ENCODE data around the gene TMEM42. TPM values are rescaled to one million over a fixed set of nuclear protein-coding genes. Genes with fewer than 3 reads are reported as not detected.
"Not testable (repeated sequence)": the region's sequence is repeated elsewhere in the genome, so short reads cannot be mapped to it uniquely, and the experiment has no call there.

The TMEM42 gene
- total RNA-seq, 4 donors from 2014 or later = 6.5 to 15.2 (median 10.8) TPM

DNA sequence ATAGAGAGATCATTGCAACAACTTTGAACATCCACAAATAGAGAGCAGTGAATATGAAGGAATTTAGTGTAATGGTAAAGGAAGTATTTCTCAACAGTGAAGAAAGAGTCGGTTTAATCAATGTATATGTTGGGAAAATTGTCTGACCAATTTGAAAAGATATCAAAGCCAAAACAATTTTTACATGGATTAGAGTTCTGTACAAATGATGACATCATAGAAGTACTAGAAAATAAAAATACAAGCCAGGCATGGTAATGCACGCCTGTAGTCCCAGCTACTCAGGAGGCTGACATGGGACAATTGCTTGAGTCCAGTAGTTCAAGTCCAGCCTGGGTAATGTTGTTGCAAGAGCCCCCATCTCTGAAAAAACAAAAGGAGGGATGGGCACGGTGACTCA is 26.0 kb upstream of the TMEM42 start:
- peaks cover 0 to 3% (median 0%) of the 10 kb centered on the region in 4 donors for H3K36me3 ChIP-seq
- TF ChIP-seq POLR2A (IDR thresholded peaks at IDR 0.05; ENCODE audit: low read depth) (no peak), POLR2AphosphoS5 (IDR thresholded peaks at IDR 0.05) (no peak), EP300 (IDR thresholded peaks at IDR 0.05) (no peak)
- TF ChIP-seq, protein P1, sequence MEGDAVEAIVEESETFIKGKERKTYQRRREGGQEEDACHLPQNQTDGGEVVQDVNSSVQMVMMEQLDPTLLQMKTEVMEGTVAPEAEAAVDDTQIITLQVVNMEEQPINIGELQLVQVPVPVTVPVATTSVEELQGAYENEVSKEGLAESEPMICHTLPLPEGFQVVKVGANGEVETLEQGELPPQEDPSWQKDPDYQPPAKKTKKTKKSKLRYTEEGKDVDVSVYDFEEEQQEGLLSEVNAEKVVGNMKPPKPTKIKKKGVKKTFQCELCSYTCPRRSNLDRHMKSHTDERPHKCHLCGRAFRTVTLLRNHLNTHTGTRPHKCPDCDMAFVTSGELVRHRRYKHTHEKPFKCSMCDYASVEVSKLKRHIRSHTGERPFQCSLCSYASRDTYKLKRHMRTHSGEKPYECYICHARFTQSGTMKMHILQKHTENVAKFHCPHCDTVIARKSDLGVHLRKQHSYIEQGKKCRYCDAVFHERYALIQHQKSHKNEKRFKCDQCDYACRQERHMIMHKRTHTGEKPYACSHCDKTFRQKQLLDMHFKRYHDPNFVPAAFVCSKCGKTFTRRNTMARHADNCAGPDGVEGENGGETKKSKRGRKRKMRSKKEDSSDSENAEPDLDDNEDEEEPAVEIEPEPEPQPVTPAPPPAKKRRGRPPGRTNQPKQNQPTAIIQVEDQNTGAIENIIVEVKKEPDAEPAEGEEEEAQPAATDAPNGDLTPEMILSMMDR (IDR thresholded peaks at IDR 0.05) = no peak
- intact Hi-C loops (cut with DNase I) = no loop called here
- no peak for DNase-seq (ENCODE audit: extremely low spot score)
- H3K4me1 ChIP-seq = no peaks in the 10 kb centered on the region
- no peak overlapping the region for H3K27ac ChIP-seq (replicated peaks in 1 of 4)
- H3K27me3 ChIP-seq = no peaks in the 10 kb centered on the region
- H3K9me3 ChIP-seq = no peaks in the 10 kb centered on the region
- no peak overlapping the region for H3K4me3 ChIP-seq
- WGBS = 97% methylated on average over 3 of the region's 3 CpGs

DNA sequence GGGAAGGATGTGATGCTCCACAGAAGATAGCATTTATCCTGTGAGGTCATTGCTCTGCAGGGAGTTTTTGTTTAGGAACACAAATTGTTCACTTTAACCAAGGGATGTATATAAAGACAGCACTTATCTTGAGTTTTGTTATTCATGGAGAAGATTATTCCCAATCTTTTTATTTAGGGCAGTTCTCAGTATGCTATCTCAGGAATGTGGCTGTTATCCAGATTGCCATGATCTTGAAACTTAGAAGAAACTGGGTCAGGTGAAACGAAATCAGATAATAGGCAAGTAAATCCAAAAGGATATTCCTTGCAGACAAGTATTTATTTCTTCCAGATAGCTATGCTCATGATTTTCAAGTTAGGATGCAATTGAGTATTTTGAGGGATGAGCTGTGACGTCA is 19.3 kb upstream of the TMEM42 start:
- Histone ChIP-seq H3K9me3 (no peaks in the 10 kb centered on the region), H3K4me3 (no peak overlapping the region), H3K27ac (replicated peaks in 1 of 4) (no peak overlapping the region), H3K4me1 (peaks cover 7 to 18% (median 16%) of the 10 kb centered on the region in 4 donors), H3K27me3 (no peaks in the 10 kb centered on the region), H3K36me3 (peaks cover 0 to 3% (median 0%) of the 10 kb centered on the region in 4 donors)
- intact Hi-C loops (cut with DNase I) = no loop called here
- 88% methylated on average over 2 of the region's 2 CpGs for WGBS
- TF ChIP-seq, protein P1 (IDR thresholded peaks at IDR 0.05) = no peak
- TF ChIP-seq EP300 (IDR thresholded peaks at IDR 0.05) = no peak
- no peak for TF ChIP-seq POLR2A (IDR thresholded peaks at IDR 0.05; ENCODE audit: low read depth)
- no peak for TF ChIP-seq POLR2AphosphoS5 (IDR thresholded peaks at IDR 0.05)
- no peak for DNase-seq (ENCODE audit: extremely low spot score)

DNA sequence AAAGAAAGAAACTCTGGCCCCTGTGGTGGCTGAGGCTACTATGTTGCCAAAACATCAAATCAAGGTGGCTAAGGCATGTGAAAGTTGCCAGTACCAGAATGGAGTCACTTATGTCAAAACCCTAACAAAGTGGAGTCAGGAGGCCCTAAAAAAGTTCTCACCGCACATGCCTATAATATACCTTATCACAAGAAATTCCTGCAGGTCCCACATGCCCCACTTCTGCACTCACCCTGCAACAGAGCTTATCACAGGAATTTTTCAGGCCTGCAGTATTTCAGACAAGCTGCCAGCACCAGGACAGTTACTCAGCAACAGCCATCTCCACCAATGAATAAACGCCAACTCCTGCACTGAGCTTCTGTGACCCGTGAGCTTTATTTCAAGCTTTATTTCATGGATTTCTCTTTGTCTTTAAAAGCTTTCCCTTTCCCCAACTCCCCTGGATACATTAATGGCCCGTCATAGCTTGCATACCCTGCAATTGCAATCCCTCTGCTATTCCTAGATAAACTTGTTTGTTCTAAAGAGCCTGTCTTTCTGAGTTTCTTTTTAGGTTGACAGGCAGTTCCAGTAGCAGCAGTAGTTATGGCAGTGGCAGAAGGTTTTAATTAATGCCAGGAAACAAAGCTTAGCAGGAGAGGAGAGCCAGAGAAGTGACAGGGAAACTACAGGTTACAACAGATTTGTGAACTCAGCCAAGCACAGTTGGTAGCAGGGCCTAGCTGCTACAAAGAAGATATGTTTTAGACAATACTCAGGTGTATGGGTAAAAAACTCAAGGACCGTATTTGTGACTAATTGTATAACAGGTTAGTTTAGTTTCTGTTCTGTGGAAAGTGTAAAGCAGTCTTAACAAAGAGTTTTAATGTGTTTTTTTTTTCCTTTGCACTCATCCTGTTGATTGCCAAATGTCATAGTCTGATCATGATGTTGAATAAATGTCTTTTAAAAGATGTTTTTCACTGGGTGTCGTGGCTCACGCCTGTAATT is 15.9 kb upstream of the TMEM42 start:
- Histone ChIP-seq H3K9me3 (no peaks in the 10 kb centered on the region), H3K27ac (replicated peaks in 1 of 4) (peak overlapping the region; percentile 38 to 63 (median 56)), H3K4me1 (peaks cover 7 to 18% (median 16%) of the 10 kb centered on the region in 4 donors), H3K4me3 (no peak overlapping the region), H3K27me3 (no peaks in the 10 kb centered on the region), H3K36me3 (no peaks in the 10 kb centered on the region)
- DNase-seq (ENCODE audit: extremely low spot score) = peak; percentile 29
- no peak for TF ChIP-seq EP300 (IDR thresholded peaks at IDR 0.05)
- TF ChIP-seq, protein P1 (IDR thresholded peaks at IDR 0.05) = no peak
- peak in 1 of 2 donors; percentile 36 for TF ChIP-seq POLR2AphosphoS5 (IDR thresholded peaks at IDR 0.05)
- no peak for TF ChIP-seq POLR2A (IDR thresholded peaks at IDR 0.05; ENCODE audit: low read depth)
- WGBS = 56% methylated on average over 7 of the region's 7 CpGs
- intact Hi-C loops (cut with DNase I) = no loop called here

DNA sequence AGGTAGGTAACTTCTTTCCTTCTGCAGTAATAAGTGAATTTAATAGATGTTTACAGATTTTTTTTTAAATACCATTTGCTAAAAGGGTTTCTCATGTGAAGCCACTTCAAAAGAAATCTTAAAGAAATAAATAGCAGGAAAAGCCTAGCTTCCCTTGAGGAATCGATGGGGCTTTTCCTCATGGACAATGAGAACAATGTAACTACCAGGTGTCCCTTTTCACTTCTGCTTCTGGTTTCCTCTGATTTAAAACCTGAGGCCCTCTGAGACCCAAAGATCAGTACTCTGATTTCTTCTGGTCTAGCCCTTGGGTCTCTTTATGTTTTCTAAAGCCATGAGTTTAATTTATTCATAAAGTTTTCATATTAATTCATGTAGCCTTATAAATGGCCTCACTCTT is 13.1 kb upstream of the TMEM42 start:
- Histone ChIP-seq H3K27ac (replicated peaks in 1 of 4) (no peak overlapping the region), H3K4me1 (peaks cover 7 to 18% (median 16%) of the 10 kb centered on the region in 4 donors), H3K36me3 (no peaks in the 10 kb centered on the region), H3K27me3 (no peaks in the 10 kb centered on the region), H3K4me3 (no peak overlapping the region), H3K9me3 (no peaks in the 10 kb centered on the region)
- TF ChIP-seq EP300 (IDR thresholded peaks at IDR 0.05) (no peak), POLR2AphosphoS5 (IDR thresholded peaks at IDR 0.05) (no peak)
- WGBS = 96% methylated on average over 1 of the region's 1 CpG
- DNase-seq (ENCODE audit: extremely low spot score) = no peak
- intact Hi-C loops (cut with DNase I) = no loop called here

DNA sequence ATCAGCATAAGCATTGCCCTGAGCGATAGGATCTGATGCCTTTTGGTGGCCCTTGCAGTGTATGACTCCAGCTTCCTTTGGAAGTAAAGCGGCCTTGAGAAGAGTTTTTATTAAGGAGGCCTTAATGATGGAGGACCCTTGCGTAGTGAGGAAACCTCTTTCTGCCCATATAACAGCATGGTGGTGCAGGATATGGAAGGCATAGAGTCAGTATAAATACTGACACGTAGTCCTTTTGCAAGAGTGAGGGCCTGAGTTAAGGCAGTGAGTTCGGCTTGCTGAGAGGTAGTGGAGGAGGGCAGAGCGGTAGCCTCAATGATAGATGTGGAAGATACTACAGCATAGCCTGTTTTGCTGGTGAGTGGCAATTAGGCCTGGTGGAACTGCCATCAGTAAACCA is 5.0 kb upstream of the TMEM42 start:
- intact Hi-C loops (cut with DNase I); H3K36me3 ChIP-seq; H3K27me3 ChIP-seq; H3K27ac ChIP-seq (replicated peaks in 1 of 4); DNase-seq (ENCODE audit: extremely low spot score); H3K4me3 ChIP-seq; H3K4me1 ChIP-seq: not testable (repeated sequence)
- H3K9me3 ChIP-seq = peaks cover 0 to 13% (median 2%) of the 10 kb centered on the region in 4 donors
- 94% methylated on average over 6 of the region's 6 CpGs for whole genome bisulfite sequencing

Data from esophagus muscularis mucosa (tissue), 4 donors.